GM18499 (cell line): ENCODE results near the gene ACSM6.
A peak's percentile ranks its signal among the peaks of the same experiment; 100 is the strongest.
"Not testable (repeated sequence)": the region's sequence is repeated elsewhere in the genome, so short reads cannot be mapped to it uniquely, and the experiment has no call there.

Source experiments
- ATAC-seq: cut with Tn5 transposase; IDR thresholded peaks from one replicate; pipeline ENCODE4 v1.9.1; 2021; ENCODE audit warnings: moderate number of reproducible peaks; ENCODE audit not compliant: insufficient read depth, unreplicated experiment

The ACSM6 gene

GRCh38 chr10:95214369-95214768, 20.3 kb downstream of the ACSM6 start:
- no peak for ATAC-seq

- ATAC-seq = peak; percentile 87
Observed at GRCh38 chr10:95214793-95215192, 20.8 kb downstream of the ACSM6 start.

- ATAC-seq = no peak
Observed at GRCh38 chr10:95217476-95217875, 23.4 kb downstream of the ACSM6 start.

GRCh38 chr10:95220539-95220938, 26.5 kb downstream of the ACSM6 start:
- ATAC-seq = no peak

- no peak for ATAC-seq
Observed at GRCh38 chr10:95221124-95221523, 27.1 kb downstream of the ACSM6 start.

- ATAC-seq = no peak
Observed at GRCh38 chr10:95225136-95225535, 31.1 kb downstream of the ACSM6 start.

- ATAC-seq = not testable (repeated sequence)
Observed at GRCh38 chr10:95228934-95229723, 35.1 kb downstream of the ACSM6 start.

- no peak for ATAC-seq
Observed at GRCh38 chr10:95229724-95230627, 35.9 kb downstream of the ACSM6 start.

GRCh38 chr10:95230677-95231586, 36.9 kb downstream of the ACSM6 start:
- not testable (repeated sequence) for ATAC-seq

- no peak for ATAC-seq
Observed at GRCh38 chr10:95233377-95234034, 39.5 kb downstream of the ACSM6 start.

- ATAC-seq = no peak
Observed at GRCh38 chr10:95234951-95235350, 40.9 kb downstream of the ACSM6 start.

- no peak for ATAC-seq
Observed at GRCh38 chr10:95235676-95236067, 41.6 kb downstream of the ACSM6 start.

GRCh38 chr10:95236068-95236903, 42.2 kb downstream of the ACSM6 start:
- ATAC-seq = peak; percentile 98

- no peak for ATAC-seq
Observed at GRCh38 chr10:95237376-95238170, 43.5 kb downstream of the ACSM6 start.

- ATAC-seq = not testable (repeated sequence)
Observed at GRCh38 chr10:95240096-95240495, 46.1 kb downstream of the ACSM6 start.

GRCh38 chr10:95240811-95241210, 46.8 kb downstream of the ACSM6 start:
- no peak for ATAC-seq

GRCh38 chr10:95241533-95241932, 47.5 kb downstream of the ACSM6 start:
- ATAC-seq = no peak
